SIG-M5 treated with dmso at 0.1 percent for 504 hours (cell line): ENCODE measurements around the gene ERP44.
A peak's percentile ranks its signal among the peaks of the same experiment; 100 is the strongest.
"Not testable (repeated sequence)": the region's sequence is repeated elsewhere in the genome, so short reads cannot be mapped to it uniquely, and the experiment has no call there.

Experiments
- DNase-seq: peaks from one replicate; lab custom pipeline; 2025; ENCODE audit not compliant: unreplicated experiment; lab: John Stamatoyannopoulos, UW

Gene ERP44

DNA sequence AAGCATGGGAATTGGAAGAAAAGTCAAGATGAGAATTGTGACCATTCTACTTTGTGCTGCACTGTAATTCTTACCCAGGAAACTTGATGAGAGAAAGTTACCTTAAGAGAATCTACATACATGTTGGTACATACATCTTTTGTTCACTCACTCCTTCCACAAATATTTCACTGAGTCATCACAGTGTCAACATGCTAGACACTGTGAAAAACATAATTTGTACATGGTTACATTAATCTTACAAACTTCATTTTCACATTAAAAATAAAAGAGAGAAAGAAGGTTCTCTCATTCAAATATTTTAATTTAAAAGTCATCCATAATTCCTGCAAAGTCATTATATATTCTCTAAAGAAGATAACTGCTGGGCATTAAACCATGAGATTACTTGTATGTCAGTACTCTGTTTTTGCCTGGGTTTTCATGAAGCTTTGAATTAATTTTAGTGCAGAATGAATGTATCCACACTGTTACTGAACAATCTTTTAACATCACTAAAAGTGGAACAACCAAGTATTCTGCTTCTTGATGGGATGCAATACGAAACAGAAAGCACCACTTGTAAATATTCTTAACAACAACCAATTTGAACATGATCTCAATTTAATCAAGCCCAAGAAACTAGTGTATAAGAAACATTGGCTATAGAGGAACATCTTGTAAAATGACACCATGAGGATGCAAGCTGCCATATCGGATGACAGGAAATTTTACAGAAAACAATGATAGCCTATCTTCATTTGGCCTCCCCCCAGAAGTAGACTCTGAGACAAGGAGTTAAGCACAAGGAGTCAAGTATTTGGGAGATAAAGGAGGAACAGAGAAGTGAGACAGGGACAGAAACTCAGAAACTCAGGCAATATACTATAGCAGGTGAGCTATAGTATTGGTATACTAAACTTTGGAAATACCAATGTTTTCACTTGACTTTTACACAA, 28.4 kb downstream of the ERP44 start:
- no peak for DNase-seq

DNA sequence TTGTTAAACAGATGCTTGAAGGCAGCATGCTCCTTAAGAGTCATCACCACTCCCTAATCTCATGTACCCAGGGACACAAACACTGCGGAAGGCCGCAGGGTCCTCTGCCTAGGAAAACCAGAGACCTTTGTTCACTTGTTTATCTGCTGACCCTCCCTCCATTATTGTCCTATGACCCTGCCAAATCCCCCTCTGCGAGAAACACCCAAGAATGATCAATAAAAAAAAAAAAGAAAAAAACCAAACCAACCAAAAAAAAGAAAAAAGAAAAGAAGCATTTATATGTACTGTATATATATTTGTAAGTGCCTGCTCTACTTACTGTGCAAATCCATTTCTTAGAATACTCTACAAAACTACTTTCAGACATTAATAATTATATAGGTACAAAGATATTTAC, 29.7 kb downstream of the ERP44 start:
- not testable (repeated sequence) for DNase-seq

DNA sequence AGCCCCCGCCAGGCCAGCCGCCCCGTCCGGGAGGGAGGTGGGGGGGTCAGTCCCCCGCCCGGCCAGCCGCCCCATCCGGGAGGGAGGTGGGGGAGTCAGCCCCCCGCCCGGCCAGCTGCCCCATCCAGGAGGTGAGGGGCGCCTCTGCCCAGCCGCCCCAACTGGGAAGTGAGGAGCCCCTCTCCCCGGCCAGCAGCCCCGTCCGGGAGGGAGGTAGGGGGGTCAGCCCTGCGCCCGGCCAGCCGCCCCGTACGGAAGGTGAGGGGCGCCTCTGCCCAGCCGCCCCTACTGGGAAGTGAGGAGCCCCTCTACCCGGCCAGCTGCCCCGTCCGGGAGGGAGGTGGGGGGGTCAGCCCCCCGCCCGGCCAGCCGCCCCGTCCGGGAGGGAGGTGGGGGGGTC, 30.8 kb downstream of the ERP44 start:
- not testable (repeated sequence) for DNase-seq

DNA sequence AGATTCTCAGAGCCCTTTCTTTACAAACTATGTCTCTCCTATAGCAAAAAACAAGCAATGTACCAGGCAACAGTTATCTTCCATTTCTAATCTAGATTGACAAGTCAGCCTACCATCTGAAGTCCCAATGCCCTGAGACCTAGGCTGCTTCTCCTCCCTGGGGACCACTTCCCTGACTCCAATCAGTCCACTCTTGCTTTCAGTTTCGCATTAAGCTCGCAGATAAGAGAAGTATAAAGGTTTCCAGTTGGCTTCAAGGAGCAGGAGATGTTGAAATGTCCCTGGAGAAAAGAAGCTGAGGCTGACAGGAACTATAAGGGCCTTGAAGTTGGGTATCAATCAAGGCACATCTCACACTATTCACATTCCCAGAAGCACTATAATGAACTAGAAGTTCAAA, 32.3 kb downstream of the ERP44 start:
- DNase-seq: peak; percentile 30

DNA sequence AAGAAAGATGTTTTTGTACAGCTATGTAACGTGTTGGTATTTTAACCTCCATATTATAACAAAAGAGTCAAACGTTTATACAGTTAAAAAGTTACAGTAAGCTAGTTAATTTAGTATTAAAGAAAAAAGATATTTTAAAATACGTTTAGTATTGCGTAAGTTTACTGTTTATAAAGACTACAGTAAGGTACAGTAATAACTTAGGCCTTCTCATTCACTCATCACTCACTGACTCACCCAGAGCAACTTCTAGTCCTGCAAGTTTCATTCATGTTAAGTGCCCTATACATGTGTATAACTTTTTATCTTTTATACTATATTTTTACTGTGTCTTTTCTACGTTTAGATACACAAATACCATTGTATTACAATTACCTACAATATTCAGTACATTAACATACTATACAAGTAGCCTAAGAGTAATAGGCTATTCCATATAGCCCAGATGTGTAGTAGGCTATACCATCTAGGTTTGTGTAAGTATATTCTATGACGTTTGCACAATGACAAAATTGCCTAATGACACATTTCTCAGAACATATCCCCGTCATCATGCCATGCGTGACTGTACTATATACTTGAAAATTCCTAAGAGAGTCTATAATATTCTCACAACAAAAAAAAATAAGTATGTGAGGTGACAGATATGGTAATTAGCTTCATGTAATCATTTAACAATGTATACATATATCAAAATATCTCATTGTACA, 33.8 kb downstream of the ERP44 start:
- DNase-seq: no peak

DNA sequence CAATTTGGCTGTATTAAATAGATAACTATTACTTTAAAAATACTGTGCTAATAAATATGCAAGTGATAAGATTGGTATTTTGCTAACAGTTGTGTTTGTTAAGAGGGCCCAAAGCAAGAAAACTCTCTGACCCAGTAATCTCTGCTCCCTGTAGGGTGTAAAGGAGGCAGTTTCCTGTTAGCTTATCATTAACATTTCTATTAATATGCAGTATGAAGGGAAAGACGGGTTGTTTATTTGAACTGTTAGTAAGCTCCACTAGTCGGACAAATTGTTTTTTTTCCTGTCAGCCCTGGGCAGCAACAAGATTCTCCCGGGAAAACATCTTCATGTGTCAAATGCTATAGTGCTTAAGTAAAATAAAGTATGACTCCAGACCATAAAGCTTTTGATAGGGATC, 35.6 kb downstream of the ERP44 start:
- DNase-seq: no peak

DNA sequence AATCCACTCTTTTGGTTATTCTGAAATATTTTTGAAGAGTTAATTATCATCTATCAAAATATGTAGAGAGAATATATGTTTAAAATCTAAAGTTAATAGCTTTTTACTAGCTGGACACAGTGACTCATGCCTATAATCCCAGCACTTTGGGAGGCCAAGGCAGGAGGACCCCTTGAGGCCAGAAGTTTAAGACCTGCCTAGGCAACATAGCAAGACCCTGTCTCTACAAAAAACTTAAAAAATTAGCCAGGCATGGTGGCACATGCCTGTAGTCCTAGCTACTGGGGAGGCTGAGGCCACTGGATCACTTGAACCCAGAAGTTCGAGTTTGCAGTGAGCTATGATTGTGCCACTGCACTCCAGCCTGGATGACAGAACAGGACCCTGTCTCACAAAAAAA, 36.1 kb downstream of the ERP44 start:
- DNase-seq: not testable (repeated sequence)

DNA sequence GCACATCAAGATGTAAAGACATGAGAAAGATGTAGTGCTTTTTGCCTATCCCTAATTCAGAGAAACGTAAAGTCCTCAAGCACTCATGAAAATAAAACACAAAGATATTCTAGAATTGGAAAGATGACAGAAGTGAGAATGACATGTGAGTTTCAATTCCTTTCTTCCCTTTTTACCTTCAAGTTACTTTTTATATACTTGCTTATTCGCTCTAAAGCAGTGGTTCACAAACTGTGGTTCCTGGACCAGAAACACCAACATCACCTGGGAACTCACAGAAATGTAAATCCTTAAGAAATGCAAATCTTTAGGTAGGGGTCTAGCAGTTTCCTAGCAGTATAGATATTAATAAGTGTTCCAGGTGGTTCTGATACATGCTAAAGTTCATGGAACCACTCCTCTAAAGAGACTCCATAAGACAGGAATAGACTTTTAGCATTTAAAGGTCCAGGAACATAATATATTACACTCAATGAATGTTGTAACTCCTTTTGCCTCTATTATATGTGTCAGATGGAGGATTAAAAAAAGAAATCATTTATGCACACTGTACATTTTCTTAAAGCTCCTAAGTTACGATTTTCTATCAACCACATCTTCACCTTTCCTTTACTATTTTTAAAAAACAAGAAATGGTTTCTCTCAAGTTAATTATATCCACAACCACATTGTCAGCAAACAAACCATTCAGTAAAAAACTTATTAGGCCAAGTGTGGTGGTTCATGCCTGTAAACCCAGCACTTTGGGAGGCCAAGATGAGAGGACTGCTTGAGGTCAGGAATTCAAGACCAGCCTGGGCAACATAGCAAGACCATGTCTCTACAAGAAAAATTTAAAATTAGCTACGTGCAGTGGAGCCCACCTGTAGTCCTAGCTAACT, 39.9 kb downstream of the ERP44 start:
- DNase-seq: no peak

DNA sequence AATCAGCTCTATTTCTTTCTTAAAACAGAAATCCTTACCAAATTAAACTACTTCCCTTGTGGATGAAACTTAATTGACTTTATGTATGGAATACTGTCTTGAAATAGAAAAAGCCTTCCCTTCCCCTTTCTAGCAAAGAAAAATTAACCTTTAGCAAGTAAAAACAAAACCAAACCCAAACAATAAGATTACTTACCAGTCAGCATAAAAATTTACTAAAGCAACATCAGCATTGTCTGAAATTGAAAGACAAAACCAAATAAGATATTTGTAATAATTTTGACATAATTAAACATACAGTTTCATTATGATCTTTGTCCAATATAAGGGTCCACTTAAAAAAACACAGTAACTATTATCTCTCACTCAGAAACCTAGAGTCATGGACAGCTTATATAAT, 41.2 kb downstream of the ERP44 start:
- DNase-seq: no peak

DNA sequence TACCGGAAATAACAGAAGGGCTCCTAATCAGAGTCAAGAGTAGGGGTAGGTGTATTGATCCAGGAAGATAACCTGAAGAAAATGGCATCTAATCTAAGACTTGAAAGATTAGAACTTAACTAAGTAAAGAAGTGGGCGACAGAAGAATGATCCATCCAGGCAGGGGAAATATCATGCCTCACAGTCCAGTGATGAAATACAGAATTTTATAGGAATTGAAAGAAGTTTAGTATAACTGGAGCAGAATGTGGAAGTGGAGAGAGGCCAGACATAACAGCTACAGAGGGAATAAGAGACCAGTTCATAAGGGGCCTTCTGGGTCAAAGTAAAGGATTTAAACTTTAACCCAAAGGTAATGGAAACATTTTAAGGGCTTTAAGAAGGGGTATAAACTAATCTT, 42.2 kb downstream of the ERP44 start:
- no peak for DNase-seq

DNA sequence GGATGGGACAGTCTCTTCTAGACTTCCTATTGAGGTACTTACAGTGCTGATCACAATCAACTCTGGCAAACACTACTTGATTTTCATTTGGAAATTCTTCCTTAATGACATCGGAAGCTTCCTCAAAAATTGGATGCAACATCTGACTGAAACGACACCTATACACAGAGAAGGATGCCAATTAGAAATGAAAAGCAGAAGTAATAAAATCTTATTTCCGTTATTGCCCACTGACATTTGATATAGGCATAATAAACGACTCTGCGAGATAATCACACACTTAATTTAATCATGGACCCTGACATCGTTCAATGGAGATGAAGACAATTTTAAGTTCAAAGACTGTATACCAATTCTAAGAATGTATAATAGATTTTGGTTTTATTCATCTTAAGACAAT, 46.4 kb downstream of the ERP44 start:
- DNase-seq: no peak

DNA sequence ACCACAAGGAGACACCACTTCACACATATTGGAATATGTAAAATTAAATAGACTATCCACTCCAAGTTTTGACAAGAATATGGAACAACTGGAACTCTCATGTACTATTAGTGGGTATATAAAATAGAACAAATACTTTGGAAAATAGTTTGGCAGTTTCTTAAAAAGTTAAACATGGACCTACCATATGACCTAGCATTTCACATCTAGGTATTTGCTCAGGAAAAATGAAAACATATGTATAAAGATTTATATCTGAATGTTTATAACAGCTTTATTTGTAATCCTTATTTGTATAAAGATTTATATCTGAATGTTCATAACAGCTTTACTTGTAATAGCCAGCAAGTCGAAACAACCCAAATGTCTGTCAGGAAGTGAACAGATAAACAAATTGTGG, 49.2 kb downstream of the ERP44 start:
- DNase-seq: no peak

DNA sequence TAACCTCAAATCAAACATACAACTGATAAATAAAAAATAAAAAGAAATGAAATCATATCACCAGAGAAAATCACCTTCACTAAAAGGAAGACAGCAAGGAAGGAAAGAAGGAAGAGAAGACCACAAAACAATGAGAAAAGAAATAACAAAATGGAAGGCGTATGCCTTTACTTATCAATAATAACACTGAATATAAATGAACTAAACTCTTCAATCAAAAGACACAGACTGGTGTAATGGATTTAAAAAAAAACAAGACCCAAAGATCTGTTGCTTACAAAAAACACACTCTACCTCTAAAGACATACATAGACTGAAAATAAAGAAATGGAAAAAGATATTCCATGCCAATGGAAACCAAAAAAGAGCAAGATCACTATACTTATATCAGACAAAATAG, 60.3 kb downstream of the ERP44 start:
- DNase-seq: no peak

DNA sequence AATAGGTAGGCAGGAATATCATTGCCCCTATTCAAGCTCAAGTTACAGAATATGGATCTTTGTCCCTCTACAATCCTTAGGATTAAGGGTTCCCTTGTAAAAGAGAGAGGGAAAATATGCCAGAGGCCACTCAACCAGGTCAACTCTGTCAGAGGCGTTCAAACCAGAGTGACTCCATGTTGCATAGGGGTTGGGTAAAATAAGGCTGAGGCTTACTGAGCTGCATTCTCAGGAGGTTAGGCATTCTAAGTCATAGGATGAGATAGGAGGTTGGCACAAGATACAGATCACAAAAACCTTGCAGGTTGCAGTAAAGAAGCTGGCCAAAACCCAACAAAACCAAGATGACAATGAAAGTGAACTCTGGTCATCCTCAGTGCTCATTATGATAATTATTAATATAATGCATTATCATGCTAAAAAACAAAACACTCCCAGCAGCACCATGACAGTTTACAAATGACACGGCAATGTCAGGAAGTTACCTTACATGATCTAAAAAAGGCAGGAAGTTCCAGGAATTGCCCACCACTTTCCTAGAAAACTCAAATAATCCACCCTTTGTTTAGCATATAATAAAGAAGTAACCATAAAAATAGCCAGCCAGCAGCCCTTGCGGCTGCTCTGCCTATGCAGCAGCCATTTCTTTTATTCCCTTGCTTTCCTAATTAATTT, 64.8 kb downstream of the ERP44 start:
- DNase-seq: no peak

DNA sequence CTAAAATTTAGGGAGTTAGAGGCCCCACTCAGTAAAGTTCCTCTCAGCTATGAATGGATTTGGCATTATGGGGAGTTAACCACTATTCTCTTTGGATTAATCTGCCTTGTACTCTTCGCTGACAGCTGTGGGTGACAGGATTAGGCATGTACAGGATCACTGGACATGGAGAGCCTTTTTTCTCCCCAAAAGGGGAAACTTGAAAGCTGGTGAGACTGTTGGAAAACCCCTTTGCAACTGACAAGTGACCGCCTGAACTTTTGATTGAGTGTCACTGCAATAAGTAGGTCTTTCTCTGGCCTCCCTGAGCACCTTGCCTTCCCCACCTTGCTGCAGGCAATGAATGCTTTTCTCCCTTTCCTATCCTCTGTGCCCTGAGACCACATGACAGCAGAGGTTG, 68.3 kb downstream of the ERP44 start:
- DNase-seq: no peak

DNA sequence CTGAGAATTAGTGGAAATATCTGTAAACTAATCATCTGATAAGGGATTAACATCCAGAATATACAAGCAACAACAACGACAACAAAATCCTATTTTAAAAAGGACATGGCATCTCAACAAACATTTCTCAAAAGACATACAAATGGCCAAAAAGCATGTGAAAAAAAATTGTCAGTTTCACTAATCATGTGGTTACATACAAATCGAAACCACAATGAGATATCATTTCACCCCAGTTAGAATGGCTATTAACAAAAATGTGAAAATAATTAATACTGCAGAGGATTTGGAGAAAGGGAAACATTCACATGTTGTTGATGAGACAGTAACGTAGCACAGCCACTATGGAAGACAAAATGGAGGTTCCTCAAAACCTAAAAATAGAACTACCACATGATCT, 69.5 kb downstream of the ERP44 start:
- no peak for DNase-seq

DNA sequence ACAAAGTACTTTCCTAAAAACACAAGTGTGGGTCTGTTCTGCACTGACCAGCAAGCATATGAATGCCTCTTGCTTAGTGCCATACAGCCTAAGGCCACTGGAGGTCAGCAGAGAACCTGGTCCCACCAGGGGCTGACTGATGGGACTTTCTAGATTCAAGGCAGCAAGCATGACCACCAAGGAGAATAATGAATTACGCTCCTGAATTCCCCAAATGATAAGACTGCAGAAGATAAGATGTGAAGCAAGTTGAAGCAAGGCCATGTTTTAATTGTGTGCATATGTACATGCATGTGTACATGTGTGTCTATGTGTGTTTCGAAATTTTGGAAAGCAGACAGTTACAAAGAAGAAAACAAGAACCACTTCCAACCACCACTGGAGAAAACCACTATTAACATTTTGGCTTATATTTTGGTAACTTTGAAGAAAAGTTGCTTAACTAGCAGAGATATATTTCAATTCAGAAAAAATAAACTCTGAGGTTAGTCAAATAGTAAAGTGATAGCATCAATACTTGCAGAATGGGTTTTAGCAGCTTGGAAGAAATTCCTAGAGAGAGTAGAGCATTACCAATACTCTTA, 70.5 kb downstream of the ERP44 start:
- peak; percentile 21 for DNase-seq

DNA sequence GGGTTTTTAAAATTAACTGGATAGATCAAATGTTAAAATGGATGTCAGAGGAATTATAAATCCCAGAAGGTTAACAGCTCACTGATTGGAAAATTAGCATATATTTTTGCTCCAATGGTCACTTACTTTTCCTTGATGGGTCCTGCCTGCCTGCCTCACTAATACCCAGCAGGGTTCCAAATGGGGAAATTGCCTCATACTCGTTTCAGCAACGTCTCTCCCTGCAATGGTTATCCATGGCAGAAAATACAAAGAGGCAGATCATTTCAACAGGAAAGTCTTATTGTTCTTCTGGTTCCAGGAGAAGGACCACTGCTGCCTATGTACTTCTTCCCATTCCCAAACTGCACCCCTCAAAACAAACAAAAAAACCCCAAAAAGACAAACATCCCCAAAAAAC, 71.3 kb downstream of the ERP44 start:
- DNase-seq: no peak

DNA sequence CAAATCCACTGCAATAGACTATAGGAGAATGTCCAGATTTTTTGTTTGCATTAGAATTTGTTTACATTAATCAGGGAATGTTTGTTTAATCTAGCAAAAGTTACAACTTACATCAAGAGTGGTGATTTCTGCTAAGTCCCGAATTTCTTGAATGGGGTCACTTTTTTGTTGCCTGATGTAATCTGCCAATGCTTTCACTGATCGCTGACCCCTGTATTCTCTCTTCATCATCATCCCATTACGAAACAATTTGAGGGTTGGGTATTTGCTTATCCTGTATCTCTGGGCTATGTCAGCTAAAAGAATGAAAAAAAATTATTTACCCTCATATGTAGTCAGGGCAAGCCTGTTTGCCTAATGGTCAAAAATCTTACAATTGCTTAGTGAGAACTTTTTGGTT, 76.9 kb downstream of the ERP44 start:
- DNase-seq: no peak

DNA sequence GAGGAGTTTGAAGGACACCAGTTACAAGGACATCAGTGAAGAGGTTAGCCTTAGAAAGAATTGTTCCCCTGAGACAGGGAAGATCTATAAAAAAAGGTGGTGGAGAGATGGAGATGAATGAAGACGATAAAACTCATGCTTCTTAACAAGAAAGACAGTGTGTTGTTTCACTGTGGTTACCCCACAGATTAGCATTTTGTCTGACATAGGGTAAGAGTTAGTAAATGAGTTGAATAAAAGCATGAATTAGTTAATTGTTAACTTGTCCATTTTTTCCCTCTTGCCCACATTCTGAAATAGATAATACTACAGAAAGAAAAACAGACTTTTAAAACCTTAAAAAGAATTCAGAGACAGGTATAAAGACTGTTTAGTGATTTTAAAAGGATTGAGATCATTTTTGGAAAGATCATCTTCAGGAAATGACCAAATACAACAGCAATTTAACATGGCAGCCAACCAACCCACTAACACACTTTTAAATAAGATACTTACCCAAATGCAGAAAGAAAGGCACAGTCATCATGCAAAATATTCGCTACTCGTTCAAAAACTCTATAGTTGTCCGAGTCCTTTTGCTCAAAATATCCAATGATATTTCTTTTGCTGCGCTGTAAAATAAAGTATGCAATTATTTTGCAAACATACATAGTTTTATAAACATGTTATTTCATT, 78.5 kb downstream of the ERP44 start:
- DNase-seq: no peak
